ENCODE data around the gene CEMIP. TPM values are rescaled to one million over a fixed set of nuclear protein-coding genes. Genes with fewer than 3 reads are reported as not detected.

CEMIP gene
- total RNA-seq, 1 experiment from 2014 or later = 7.3 TPM

DNA sequence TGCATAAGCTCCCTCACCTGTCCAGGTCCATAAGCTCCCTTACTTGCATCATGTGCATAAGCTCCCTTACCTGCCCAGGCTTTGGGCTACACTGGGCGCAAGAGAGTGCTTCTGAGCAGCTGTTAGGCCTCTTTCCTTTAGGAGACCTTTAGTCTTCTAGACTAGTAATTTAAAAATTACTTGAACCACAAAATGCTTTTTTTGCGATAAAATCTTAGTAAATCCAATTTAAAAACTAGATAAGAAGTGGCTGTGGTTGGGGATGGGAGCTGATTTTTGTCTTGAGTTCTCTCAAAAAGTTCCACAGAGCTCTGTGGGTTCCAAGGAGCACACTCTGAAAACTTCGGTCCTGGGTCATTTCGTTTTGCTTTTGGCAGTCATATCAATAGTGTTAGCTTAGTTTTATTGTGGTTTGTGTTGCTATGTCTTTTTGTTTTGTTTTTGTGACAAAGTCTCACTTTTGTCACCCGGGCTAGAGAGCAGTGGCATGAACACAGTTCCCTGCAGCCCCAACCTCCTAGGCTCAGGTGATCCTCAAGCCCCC, 6.7 kb downstream of the CEMIP start:
- no peak for DNase-seq (ENCODE audit: low spot score)

- DNase-seq (ENCODE audit: low spot score) = no peak
Measured at GRCh38 chr15:80787316-80787715, 8.1 kb downstream of the CEMIP start.

- DNase-seq (ENCODE audit: low spot score) = no peak
Measured at GRCh38 chr15:80788536-80788935, 9.4 kb downstream of the CEMIP start.

DNA sequence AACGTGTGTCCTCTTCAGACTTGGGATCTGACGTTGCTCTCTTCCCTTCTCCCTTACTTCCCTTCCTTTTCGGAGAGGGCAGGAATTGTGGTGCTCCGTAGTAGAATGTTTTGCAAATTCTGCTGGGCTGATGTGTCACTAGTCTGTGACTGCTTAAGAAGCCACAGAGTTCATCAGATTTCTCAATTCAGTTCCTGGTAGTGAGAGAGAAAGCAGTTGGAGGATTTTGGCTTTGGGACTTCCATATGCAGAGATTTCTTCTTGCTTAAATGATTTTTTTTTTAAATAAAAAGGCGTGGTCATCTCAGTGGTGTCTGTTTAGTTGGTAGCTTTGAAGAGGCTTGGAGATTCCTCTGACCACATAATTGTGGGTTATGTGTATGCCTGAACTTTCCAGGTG, 10.1 kb downstream of the CEMIP start:
- DNase-seq (ENCODE audit: low spot score) = no peak

GRCh38 chr15:80789796-80790195, 10.6 kb downstream of the CEMIP start:
- DNase-seq (ENCODE audit: low spot score) = no peak

DNA sequence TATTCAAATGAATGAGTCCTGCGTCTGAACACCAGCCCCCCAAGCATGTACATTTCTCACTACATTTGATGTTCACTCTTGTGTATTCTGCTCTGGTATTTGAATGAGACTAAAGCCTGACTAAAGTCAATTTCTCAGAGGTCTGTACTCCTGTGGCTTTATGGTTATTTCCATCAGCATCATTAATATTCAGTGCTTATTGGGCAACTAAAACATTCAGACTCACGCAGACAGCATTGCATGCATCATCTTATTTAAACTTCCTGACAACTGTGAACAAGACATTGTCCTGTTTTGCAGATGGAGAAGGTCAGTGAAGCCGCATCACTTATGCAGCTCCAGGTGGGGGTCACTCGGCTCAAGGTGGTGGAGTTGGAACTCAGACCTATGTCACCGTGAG, 11.1 kb downstream of the CEMIP start:
- DNase-seq (ENCODE audit: low spot score) = no peak

- DNase-seq (ENCODE audit: low spot score) = no peak
Measured at GRCh38 chr15:80791004-80791403, 11.8 kb downstream of the CEMIP start.

GRCh38 chr15:80796407-80796806, 17.2 kb downstream of the CEMIP start:
- DNase-seq (ENCODE audit: low spot score) = no peak

DNA sequence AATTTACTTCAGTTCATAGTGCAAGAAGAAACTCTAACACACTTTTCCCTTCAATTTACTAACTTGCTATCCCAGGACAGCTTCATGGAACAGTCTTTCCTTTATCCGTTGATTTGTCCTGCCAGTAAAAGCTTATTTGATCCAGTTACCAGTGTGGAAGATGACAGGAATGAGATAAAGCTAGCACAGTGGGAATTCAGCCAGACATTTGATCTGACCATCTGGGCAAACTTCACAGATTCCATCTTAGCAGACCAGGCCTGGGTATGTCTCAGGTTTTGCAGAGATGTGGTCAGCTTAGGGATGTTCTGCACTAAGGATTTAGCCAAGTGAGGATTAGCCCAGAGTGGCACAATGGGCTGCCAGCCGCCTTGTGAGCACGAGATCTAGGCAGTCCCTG, 19.7 kb downstream of the CEMIP start:
- no peak for DNase-seq (ENCODE audit: low spot score)

DNA sequence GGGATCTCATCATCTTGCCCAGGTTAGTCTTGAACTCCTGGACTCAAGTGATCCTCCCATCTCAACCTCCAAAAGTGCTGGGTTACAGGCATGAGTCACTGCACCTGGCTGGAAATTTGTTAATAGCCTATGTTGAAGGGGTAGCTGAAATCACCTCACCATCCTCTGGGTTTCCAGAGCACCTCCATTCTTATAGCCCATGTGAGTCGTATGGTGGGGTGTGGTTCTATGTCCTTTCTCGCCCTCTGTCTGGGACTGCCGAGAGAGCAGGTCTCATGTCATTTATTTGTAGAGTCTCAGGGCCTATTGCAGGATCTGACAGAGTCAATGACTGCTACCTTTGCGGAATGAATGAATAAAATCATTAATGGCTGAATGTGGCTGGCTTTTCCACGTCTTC, 20.9 kb downstream of the CEMIP start:
- no peak for DNase-seq (ENCODE audit: low spot score)

GRCh38 chr15:80801891-80802680, 22.9 kb downstream of the CEMIP start:
- no peak for DNase-seq (ENCODE audit: low spot score)

DNA sequence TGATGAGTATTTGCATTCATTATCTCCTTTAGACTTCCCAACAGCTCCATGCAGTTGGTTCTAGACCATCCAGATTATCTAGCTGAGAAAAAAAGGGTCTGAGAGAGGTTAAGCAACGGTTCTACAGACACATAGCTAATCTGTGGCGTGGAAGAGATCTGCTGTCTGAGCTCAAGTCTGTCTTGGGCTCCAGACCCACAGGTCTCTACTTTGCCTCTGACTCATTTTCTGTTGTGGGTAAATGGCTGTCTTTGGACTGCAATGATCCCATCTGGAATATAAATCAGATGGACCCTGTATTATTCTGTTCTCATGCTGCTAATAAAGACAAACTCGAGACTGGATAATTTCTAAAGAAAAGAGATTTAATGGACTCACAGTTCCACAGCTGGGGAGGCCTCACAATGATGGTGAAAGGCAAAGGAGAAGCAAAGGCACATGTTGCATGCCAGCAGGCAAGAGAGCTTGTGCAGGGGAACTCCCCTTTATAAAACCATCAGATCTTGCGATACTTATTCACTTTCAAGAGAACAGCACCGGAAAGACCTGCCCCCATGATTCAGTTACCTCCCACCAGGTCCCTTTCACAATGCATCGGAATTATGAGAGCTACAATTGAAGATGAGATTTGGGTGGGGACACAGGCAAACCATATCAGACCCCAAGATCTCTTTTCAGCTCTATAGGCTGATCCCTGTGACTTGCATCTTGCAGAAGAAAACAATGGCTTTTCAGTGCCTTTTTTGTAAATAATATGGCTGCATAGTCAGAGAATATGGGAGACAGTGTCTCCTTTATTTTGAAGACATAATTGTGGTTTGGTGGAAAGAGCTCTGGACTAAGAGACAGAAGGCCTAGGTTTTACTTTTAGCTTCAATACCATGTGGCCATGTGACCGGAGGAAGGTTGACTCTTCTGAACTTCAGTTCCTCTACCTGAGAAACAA, 24.7 kb downstream of the CEMIP start:
- DNase-seq (ENCODE audit: low spot score) = no peak

DNA sequence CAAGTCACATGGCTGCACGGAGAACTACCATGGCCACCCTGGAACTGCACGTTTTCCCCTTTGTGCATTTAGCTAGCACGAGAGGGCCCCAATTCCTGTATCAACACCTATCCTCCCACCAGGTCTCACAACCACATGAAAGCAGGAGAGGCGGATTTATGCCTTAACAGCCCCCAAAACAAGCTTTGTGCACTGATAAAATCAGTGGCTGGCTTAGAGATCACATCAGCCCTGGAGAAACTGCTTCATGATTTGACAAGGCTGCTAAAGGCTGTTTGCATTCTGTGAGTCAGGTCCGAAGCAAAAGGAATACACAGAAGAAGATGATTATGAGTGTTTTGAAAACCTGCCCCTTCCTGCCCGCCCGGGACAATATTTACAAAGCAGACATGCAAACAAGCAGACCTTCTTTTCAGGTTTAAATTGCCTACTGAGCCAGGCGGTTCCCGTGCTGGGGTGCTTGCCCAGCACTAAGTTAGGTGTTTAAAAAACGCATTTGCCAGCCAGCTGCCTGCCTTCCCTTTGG, 25.9 kb downstream of the CEMIP start:
- DNase-seq (ENCODE audit: low spot score) = peak; percentile 60

DNA sequence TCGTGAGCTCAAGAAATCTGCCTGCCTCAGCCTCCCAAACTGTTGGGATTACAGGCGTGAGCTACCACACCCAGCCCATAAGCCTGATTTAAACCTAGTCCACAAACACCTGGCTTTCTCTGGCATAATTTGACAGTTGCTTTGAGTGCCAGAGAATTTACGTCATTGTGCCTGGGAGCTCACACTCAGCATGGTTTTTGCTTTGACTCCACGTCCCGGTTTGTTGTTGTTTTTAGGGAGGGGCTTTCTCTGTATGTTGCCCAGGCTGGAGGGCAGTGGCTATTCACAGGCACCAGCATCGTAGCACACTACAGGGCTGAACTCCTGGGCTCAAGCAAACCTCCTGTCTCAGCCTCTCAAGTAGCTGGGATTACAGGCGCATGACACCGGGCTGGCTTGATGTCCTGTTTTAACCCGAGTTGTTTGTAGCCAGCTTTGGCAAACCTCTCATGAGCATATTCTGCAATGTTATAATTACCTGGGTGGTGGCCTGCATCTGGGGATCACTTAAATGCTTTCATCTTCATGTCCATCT, 32.7 kb downstream of the CEMIP start:
- no peak for DNase-seq (ENCODE audit: low spot score)

GRCh38 chr15:80815106-80815505, 35.9 kb downstream of the CEMIP start:
- no peak for DNase-seq (ENCODE audit: low spot score)

- no peak for DNase-seq (ENCODE audit: low spot score)
Measured at GRCh38 chr15:80816049-80816653, 37.0 kb downstream of the CEMIP start.

DNA sequence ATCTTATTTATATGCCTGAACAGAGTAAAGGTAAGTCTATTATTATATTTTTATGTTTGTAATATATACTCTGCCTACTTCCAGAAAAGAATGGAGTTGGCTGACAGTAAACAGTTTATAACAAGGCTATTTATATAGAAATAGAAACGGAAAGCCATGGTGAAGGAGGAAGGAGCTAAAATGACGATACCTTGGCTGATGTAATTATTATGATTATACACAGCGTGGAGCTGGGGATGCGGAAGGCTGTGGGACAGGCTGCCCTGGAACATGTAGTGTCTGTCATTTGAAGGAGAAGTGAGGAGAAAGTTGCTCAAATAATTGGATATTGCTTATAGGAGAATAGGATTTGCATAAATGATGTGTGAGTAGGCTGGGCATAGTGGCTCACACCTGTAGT, 37.8 kb downstream of the CEMIP start:
- no peak for DNase-seq (ENCODE audit: low spot score)

GRCh38 chr15:80817901-80818300, 38.7 kb downstream of the CEMIP start:
- DNase-seq (ENCODE audit: low spot score) = no peak

DNA sequence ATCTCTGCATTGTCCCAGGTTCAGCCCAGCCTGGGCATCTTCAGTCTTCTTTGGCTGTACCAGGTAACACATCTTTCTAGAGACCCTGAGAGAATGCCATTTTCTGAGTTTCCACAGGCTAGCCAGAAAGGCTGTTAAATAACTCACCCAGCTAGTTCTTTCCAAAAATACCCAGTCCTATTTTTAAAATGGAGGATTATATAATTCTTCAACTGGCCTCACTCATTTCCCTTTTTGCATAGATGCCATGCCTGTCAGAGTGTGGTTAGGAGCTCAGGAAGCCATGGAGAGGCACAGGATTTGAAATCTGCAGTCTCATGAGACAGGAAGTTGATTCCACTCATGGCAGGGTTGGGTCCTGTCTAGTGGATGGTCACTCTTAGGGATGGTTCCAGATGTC, 39.8 kb downstream of the CEMIP start:
- no peak for DNase-seq (ENCODE audit: low spot score)

DNA sequence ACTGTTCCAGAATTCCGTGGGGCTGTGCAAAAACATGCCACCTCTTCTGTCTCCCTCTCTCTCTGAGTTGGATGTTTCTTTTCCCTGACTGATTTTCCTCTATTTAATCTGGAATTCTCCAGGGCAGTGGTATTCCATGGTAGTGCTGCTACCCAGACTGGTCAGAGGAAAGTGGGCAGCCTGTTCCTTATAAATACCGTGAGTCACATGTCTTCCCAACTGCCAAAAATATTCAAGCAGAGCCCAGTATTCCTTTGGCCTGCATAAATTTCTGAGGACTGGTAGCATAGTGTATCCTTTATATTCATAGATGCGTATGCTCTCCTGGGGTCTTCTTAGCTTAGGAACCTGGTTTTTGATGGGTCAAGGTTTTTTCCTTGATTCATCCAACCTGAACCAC, 40.9 kb downstream of the CEMIP start:
- DNase-seq (ENCODE audit: low spot score) = no peak

DNA sequence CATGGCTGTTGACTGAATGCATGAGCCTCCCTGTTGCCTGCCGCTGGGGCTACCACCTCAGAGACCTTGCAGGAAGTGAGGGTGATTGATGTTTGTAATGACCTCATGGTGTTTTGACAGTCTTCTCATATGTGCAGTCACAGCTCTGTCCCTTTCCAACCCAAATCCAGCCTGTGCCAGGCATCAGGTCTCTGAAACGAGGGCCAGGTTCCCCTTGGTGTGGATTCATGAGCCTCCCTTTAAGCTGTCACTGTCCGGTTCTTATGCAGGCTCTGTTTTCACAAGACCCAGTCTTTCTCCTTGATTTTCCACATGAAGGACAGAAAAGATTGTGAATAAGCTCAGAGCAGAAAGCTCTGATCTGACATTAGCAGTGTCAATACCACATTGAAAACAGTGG, 43.1 kb downstream of the CEMIP start:
- no peak for DNase-seq (ENCODE audit: low spot score)

DNA sequence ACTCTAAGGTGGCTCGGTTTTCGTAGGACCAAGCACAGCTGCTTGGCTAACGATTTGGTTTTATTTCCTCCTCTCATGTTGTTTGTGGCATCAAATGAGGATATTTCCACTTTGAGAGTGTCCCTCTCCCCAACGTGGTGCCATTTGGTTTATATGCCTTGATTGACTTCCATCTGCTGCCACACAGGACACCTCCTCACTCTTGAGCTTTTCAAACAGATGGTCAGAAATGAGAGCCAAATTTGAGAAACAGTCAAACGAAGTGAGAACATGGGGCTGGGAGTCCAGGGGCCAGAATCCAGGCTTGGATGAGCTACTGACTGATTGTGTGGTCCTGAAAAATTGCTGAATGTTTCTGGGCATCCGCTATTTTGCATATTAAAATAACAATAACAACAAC, 43.5 kb downstream of the CEMIP start:
- no peak for DNase-seq (ENCODE audit: low spot score)

Data from HT-29 (cell line).